Colon (tissue), 2 donors: ENCODE data around the gene SLC11A1.

ENCODE experiments used
- FAIRE-seq: peaks from 2 replicates; lab custom pipeline; 2012; peaks lifted over from hg19 to GRCh38; lab: Jason Lieb, UNC
- donor health status: control.
- donor health status: control.

The SLC11A1 gene

GRCh38 chr2:218405746-218406208 lies 23.7 kb downstream of the SLC11A1 start:
- no peak for FAIRE-seq

DNA sequence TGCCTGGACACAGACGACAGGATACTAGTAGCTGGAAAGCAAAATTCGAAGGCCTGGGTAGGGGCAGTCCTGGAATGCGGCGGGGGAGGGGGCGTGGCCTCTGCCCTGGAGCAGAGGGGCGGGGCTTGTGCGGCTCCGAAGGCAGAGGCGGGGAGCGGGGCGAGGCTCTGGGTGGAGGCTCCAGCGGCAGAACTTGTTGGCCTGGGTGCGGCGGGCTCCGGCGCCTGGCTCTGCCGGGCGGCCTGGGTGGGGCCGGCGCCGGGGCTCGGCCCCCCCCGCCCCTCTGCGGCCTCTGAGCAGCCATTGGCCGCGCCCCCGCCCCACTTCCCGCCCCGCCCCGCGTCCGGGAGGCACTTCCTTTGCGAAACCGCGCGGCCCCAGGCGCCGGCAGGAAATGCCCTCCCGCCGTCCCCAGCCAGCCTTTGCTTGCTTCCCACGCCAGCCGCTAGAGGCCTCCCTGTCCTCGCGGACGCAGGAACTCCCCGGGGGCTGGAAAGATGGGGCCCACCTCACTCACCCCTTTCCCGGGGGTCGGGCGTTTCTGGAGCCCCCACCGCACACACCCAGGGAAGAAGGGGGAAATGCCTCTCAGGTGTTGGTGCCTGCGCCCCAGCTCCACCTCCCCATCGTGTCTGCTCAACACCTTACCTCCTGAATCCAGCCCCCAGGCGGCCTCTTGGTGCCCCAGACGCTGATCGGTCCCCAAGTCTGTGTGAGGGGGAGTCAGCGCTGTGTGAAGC lies 24.3 kb downstream of the SLC11A1 start:
- no peak for FAIRE-seq

GRCh38 chr2:218406949-218407618 lies 25.0 kb downstream of the SLC11A1 start:
- no peak for FAIRE-seq

DNA sequence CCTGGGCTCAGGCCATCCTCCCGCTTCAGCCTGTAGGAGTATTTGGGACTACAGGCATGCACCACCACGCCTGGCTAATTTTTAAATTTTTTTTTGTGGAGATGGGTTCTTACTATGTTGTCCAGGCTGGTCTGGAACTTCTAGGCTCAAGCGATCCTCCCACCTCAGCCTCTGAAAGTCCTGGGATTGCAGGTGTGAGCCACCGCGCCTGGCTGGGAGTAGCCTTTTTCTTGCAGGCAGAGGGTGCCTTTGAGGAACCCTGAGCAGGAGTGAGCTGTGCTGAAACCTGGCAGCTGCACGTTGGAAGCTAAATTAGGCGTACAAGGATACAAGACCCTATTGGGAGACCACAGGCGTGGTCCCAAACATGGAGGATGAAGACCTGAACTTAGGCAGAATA lies 25.6 kb downstream of the SLC11A1 start:
- no peak for FAIRE-seq

DNA sequence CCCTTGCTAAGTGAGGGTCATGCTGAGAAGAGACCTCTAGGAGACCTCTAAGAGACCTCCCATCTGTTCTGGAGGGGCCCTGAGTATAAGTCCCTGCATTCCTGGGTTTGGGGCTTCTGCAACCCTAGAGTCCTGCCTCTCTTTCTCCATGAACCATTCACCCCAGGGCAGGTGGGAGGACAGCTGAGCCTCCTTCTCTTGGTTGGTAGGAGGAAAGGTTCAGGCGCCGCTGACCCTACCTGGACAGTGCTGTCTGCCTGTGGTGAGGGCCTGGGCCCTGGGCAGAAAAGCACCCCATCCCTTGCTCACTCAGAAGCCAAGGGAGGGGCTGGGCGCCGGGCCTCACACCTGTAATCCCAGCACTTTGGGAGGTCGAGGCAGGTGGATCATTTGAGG lies 36.2 kb downstream of the SLC11A1 start:
- no peak for FAIRE-seq

DNA sequence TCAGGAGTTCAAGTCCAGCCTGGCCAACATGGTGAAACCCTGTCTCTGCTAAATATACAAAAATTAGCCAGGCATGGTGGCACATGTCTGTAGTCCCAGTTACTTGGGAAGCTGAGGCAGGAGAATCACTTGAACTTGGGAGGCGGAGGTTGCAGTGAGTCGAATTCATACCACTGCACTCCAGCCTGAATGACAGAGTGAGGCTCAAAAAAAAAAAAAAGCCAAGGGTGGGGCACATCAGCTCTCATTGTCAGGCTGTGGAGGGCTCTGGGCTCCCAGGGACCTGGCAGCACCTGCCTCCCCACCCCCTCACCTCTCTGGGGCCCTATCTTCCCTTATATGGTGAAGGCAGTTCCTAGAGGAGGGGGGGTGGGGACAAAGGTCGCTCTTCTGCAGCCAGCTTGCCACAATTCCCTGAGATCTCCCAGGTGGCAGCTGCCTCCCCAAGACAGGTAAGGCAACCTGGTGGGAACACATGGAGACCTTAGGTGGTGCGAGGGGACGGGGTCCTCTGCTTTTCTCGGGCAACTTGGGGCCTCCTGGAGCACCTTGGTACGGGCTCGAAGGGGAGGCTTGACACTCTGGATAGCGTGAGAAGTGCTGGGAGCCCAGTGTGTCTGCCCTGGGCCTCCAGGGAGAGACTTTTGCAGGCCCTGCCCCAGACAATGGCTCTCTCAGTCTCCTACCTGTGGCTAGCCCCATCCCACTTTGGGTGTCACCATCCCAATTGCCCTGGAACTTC lies 36.8 kb downstream of the SLC11A1 start, which contains the start of gene VIL1:
VIL1 (plus strand) TSS at position 407 of the 742 bp plus-strand sequence. CDS start 4,656 bp downstream, outside the sequence.
- no peak for FAIRE-seq

DNA sequence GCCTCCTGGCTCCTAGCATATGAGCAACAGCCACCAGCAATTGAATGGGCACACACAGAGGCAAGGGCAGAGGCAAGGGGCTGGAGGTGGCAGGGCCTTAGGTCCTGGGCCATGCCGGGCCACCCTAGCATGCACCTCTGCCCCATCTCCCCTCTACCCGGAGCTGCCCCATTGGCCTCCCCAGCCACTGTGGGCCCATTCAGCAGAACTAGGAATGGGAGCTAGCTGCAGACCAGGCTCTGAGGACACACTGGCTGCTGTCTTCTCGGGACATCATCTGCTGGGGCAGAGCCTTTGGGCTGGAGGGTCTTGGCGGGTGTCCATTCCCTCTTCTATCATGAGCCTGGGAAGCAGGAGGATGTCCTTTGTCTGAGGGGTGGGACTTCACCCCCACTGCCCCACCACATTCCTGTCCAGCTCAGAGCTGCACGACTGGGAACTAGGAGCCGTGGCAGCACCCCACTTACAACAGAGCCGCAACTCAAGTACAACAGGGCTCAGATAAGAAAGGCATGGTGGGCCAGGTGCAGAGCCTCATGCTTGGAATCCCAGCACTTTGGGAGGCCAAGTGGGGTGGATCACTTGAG lies 37.6 kb downstream of the SLC11A1 start:
- FAIRE-seq: no peak

DNA sequence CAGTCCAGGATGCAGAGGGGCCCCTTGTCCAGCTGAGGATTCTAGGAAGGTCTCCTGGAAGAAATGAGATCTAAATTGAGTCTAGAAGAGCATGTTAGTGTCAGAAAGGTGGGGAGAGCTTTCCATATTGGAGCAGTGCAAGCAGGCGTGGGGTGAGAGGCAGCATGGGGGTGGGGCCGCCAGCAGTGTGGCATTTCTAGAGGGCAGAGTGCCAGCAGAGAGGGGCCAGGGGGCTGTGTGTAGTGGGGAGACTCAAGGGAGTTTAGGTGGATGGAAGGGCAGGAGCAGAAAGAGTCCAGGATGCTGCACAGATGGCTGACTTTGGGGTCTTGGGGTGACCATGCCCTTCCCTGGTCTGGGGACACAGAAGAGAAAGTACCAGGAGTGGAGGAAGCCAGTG lies 39.0 kb downstream of the SLC11A1 start:
- no peak for FAIRE-seq

DNA sequence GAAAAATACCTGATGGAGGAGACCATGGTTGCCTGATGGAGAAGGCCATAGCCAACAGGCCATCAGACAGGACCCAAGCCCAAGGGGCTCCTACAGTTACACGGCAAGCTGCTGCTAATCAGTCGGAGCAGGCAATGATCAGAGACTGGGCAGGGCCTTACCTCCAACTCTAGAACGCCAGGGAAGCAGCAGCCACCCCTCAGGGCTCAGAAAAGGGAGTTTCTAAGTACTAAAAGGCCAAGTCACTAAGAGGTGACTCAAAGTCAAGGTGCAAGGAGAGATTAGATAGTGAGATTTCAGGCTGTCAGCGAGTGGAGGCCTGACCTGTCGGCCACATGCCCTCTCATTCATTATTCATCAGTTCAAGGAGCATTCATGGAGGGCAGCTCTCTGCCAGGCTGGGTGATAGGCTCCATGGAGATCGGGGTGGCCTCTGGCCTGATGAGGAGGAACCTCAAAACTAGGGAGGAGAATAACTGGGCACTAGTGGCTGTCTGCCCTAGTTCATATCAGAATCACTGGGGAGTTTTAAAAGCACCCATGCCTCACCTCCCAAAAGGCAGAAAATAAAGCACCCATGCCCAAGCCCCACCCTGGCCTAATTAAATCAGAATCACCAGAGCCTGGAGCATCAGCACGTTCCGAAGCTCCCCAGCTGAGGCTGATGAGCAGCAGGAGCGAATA lies 40.5 kb downstream of the SLC11A1 start:
- FAIRE-seq: no peak

DNA sequence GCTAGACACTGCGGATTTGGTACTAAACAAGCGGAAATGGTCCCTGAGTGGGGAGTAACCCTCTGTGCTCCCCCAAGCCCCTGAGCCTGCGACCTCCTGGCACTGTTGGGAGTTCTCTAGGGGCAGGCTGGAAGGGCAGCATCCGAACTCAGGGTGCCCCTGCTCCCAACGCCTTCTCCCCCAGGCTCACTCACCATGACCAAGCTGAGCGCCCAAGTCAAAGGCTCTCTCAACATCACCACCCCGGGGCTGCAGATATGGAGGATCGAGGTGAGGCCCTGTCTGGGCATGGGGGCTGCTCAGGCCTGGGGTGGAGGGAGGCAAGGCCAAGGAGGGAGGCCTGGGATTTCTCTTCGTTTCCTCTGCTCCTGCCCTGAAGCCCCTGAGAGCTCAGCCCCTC lies 41.5 kb downstream of the SLC11A1 start:
- FAIRE-seq: no peak

DNA sequence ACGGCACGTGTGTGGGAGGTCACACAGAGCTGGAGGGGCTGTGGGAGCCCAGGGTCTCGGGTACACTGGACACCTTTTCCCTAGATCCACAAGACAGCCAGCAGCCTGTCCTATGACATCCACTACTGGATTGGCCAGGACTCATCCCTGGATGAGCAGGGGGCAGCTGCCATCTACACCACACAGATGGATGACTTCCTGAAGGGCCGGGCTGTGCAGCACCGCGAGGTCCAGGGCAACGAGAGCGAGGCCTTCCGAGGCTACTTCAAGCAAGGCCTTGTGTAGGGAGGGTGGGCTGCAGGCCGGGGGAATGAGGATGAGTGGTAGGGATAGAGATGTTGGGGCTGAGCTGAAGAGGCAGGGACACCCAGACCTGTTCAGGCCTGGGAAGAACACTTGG lies 43.5 kb downstream of the SLC11A1 start:
- FAIRE-seq: no peak

GRCh38 chr2:218427741-218428140 lies 45.7 kb downstream of the SLC11A1 start:
- no peak for FAIRE-seq

- FAIRE-seq: no peak
Observed at GRCh38 chr2:218428846-218429558, 46.9 kb downstream of the SLC11A1 start.

DNA sequence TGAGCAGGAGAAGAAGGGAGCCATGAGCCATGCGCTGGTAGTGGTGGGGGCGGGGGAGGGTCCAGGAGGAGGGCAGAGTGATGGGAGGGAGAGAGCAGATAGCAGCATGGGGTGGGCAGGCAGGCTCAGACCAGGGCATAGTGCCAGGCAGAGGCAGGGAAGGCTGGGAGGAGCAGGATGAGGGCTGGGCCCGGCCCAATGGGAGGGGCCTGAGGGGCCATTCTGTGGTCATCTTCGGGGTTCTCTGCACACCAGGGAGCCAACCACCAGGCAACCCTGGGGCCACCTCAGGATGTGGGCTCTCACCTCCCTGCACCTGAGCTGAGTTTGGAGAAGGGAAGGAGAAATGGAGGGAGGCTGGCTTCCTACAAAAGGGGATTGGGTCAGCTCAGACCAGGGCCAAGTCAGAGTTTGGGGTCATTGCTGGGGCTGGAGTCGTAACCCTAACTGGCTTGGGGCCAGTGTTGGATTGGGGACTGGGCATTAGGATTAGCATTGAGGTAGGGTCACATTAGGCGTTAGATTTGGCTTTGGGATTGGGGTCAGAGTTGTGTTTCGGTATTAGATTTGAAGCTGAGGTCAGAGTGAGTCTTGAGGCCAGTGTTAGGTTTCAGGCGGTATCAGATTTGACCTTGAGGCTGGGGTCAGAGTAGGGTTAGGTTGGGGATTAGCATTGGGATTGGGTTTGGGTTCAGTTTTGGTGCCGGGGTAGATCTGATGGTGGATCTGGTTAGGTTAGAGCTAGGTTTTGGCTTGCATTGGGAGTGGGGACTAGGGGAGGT lies 48.0 kb downstream of the SLC11A1 start:
- no peak for FAIRE-seq

DNA sequence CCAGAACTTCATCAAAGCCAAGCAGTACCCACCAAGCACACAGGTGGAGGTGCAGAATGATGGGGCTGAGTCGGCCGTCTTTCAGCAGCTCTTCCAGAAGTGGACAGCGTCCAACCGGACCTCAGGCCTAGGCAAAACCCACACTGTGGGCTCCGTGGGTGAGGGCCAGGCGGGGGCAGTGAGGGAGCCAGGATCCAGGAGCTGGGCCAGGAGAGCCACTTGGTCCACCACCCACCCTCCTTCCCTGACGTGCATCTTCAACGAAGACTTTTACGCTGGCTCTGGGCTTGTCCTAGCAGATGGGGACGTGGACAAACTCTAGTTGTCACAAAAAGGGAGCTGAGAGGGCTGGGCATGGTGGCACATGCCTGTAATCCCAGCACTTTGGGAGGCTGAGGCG lies 48.6 kb downstream of the SLC11A1 start:
- FAIRE-seq: no peak

GRCh38 chr2:218431878-218432277 lies 49.8 kb downstream of the SLC11A1 start:
- FAIRE-seq: no peak

DNA sequence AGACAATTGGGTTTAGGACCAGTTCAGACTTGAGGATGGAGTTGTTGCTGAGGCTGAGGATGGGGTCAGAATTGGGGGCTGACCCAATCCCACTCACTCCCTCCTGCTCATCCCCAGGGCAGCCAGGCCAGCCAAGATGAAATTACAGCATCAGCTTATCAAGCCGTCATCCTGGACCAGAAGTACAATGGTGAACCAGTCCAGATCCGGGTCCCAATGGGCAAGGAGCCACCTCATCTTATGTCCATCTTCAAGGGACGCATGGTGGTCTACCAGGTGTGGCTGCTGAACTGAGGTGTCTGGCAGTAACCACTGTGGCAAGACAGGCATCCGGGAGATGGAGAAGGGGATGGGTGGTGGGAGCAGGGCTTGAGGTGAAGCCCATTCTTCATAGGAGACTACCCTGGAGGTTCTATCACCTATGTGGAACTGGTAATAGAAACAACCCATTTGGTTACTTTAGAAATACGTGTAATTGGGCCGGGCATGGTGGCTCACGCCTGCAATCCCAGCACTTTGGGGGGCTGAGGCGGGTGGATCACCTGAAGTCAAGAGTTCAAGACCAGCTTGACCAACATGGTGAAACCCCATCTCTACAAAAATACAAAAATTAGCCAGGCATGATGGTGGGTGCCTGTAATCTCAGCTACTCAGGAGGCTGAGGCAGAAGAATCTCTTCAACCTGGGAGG lies 50.7 kb downstream of the SLC11A1 start:
- no peak for FAIRE-seq

- no peak for FAIRE-seq
Observed at GRCh38 chr2:218434456-218434855, 52.4 kb downstream of the SLC11A1 start.

- FAIRE-seq: no peak
Observed at GRCh38 chr2:218435003-218435982, 53.2 kb downstream of the SLC11A1 start.
